HCT116 (cell line): ENCODE measurements around the gene CAMKK1.

Source experiments
- CEBPB ChIP-seq: IDR thresholded peaks from 2 replicates; pipeline ENCODE4 v1.6.1; 2012; ENCODE audit warnings: low read depth
- EGR1 ChIP-seq: IDR thresholded peaks from 2 replicates; pipeline ENCODE4 v1.6.1; 2012; ENCODE audit warnings: low read depth
- EZH2 ChIP-seq: fragments of 200-600 bp; sonication (generic); IDR thresholded peaks from 2 replicates; pipeline ENCODE4 v1.6.1; 2017; ENCODE audit warnings: antibody characterized with exemption, mixed run types
- EZH2phosphoT487 ChIP-seq: fragments of 200-600 bp; IDR thresholded peaks from 2 replicates; pipeline ENCODE4 v1.6.1; 2018; ENCODE audit warnings: antibody characterized with exemption, borderline replicate concordance
- POLR2A ChIP-seq: IDR thresholded peaks from 2 replicates; pipeline ENCODE4 v1.7.0; 2011; ENCODE audit warnings: borderline replicate concordance; ENCODE audit not compliant: insufficient read depth, insufficient read length; ENCODE audit errors: extremely low read depth
- POLR2AphosphoS5 ChIP-seq: IDR thresholded peaks from 2 replicates; pipeline ENCODE4 v1.6.1; 2011; ENCODE audit warnings: mild to moderate bottlenecking, low read depth, low read length, moderate library complexity
- SIN3A ChIP-seq: IDR thresholded peaks from 2 replicates; pipeline ENCODE4 v1.6.1; 2012; ENCODE audit warnings: low read depth
- SP1 ChIP-seq: IDR thresholded peaks from 2 replicates; pipeline ENCODE4 v1.6.1; 2012; ENCODE audit warnings: low read depth
- ZFX ChIP-seq: fragments of 450-650 bp; IDR thresholded peaks from 2 replicates; pipeline ENCODE4 v1.6.1; 2017
- ZNF274 ChIP-seq: fragments of 200-500 bp; sonication (Bioruptor generic); IDR thresholded peaks from 2 replicates; pipeline ENCODE4 v1.6.1; 2014; ENCODE audit warnings: mild to moderate bottlenecking, low read depth, low read length, inconsistent platforms
- TF ChIP-seq, protein P1 (sequence below), 3 experiments: fragments of 200-600 bp in 1 of 3; sonication (generic) in 1 of 3; IDR thresholded peaks in 2 of 3; conservative IDR thresholded peaks in 1 of 3; 2 replicates each; pipeline ENCODE4 v1.5.1; 2012 to 2017; ENCODE audit warnings: low read depth in 2 of 3, low read length in 2 of 3, antibody characterized with exemption in 1 of 3, borderline replicate concordance in 1 of 3, control low read depth in 1 of 3, mild to moderate bottlenecking in 1 of 3, mixed read lengths in 1 of 3, mixed run types in 1 of 3, moderate library complexity in 1 of 3; ENCODE audit not compliant: insufficient read depth in 1 of 3
- TF ChIP-seq, protein P2 (sequence below): IDR thresholded peaks from 2 replicates; pipeline ENCODE4 v1.6.1; 2011; ENCODE audit warnings: mild to moderate bottlenecking, low read length, moderate library complexity; ENCODE audit not compliant: insufficient replicate concordance; ENCODE audit errors: extremely low read depth
- TF ChIP-seq, protein P3 (sequence below): IDR thresholded peaks from 2 replicates; pipeline ENCODE4 v1.6.1; 2012; ENCODE audit warnings: low read depth

DNA sequence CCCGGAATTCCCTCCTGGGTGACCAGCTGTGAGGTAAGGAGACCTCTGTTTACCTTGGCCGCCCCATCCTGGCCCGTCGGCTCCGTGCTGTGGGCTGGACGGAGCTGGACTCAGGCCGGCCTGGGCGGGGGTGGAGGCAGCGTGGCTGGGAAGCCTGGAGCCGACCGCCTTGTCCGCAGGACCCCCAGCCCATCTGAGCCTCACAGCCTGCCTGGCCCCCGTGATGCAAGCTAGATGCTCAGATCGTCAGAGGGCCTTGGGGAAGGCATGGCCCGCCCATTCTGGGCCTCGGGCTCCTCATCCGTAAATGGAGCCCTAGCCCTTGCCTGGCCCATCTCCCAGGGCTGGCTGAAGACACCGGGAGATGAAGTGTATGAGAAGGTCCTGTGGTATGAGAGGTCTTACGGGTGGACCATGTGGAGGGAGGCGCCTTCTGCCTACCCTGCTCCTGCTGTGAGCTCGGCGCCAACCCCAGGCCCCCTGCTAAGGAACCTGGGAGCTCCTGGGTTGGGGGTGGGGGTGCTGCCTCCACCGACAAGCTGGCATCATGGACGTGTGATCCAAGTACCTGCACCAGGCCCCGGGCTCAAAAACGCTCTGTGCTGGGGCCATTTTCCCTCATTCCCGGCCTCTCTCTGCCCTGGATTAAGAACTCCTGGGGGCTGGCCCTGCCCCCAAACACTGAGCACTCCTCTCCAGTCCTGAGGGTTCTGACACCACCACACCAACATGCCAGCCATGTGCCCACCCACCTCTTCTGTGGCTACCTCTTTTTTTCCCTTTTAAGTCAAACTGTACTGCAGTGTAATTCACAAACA is 28.9 kb upstream of the CAMKK1 start:
- TF ChIP-seq, protein P1, sequence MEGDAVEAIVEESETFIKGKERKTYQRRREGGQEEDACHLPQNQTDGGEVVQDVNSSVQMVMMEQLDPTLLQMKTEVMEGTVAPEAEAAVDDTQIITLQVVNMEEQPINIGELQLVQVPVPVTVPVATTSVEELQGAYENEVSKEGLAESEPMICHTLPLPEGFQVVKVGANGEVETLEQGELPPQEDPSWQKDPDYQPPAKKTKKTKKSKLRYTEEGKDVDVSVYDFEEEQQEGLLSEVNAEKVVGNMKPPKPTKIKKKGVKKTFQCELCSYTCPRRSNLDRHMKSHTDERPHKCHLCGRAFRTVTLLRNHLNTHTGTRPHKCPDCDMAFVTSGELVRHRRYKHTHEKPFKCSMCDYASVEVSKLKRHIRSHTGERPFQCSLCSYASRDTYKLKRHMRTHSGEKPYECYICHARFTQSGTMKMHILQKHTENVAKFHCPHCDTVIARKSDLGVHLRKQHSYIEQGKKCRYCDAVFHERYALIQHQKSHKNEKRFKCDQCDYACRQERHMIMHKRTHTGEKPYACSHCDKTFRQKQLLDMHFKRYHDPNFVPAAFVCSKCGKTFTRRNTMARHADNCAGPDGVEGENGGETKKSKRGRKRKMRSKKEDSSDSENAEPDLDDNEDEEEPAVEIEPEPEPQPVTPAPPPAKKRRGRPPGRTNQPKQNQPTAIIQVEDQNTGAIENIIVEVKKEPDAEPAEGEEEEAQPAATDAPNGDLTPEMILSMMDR (IDR thresholded peaks at IDR 0.05 in 2 of 3, conservative IDR thresholded peaks at IDR 0.05 in 1 of 3; ENCODE audit: borderline replicate concordance in 1 of 3, insufficient read depth in 1 of 3, low read depth in 2 of 3, low read length in 2 of 3) = no peak
- TF ChIP-seq POLR2A (no peak), POLR2AphosphoS5 (no peak), ZNF274 (no peak), ZFX (no peak), CEBPB (no peak), SIN3A (no peak), EZH2phosphoT487 (no peak), EZH2 (no peak), SP1 (no peak), EGR1 (no peak)
- TF ChIP-seq, protein P2, sequence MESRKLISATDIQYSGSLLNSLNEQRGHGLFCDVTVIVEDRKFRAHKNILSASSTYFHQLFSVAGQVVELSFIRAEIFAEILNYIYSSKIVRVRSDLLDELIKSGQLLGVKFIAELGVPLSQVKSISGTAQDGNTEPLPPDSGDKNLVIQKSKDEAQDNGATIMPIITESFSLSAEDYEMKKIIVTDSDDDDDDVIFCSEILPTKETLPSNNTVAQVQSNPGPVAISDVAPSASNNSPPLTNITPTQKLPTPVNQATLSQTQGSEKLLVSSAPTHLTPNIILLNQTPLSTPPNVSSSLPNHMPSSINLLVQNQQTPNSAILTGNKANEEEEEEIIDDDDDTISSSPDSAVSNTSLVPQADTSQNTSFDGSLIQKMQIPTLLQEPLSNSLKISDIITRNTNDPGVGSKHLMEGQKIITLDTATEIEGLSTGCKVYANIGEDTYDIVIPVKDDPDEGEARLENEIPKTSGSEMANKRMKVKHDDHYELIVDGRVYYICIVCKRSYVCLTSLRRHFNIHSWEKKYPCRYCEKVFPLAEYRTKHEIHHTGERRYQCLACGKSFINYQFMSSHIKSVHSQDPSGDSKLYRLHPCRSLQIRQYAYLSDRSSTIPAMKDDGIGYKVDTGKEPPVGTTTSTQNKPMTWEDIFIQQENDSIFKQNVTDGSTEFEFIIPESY = no peak
- TF ChIP-seq, protein P3, sequence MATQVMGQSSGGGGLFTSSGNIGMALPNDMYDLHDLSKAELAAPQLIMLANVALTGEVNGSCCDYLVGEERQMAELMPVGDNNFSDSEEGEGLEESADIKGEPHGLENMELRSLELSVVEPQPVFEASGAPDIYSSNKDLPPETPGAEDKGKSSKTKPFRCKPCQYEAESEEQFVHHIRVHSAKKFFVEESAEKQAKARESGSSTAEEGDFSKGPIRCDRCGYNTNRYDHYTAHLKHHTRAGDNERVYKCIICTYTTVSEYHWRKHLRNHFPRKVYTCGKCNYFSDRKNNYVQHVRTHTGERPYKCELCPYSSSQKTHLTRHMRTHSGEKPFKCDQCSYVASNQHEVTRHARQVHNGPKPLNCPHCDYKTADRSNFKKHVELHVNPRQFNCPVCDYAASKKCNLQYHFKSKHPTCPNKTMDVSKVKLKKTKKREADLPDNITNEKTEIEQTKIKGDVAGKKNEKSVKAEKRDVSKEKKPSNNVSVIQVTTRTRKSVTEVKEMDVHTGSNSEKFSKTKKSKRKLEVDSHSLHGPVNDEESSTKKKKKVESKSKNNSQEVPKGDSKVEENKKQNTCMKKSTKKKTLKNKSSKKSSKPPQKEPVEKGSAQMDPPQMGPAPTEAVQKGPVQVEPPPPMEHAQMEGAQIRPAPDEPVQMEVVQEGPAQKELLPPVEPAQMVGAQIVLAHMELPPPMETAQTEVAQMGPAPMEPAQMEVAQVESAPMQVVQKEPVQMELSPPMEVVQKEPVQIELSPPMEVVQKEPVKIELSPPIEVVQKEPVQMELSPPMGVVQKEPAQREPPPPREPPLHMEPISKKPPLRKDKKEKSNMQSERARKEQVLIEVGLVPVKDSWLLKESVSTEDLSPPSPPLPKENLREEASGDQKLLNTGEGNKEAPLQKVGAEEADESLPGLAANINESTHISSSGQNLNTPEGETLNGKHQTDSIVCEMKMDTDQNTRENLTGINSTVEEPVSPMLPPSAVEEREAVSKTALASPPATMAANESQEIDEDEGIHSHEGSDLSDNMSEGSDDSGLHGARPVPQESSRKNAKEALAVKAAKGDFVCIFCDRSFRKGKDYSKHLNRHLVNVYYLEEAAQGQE = no peak
